NCI-H187 treated with DMSO at 0.1 percent for 48 hours (cell line): Measurements from ENCODE around the gene RAF1.
A peak's percentile ranks its signal among the peaks of the same experiment; 100 is the strongest.
"Not testable (repeated sequence)": the region's sequence is repeated elsewhere in the genome, so short reads cannot be mapped to it uniquely, and the experiment has no call there.

ENCODE experiments used
- DNase-seq: peaks from one replicate; lab custom pipeline; 2025; lab: John Stamatoyannopoulos, UW

The RAF1 gene

GRCh38 chr3:12663936-12664908 lies at the start of gene RAF1:
TSS of gene RAF1 (minus strand) at chr3:12664117. CDS start at chr3:12618721, 45,396 bp downstream.
- peak; percentile 87 for DNase-seq

GRCh38 chr3:12710062-12710461 lies 46.1 kb upstream of the RAF1 start:
- no peak for DNase-seq

DNA sequence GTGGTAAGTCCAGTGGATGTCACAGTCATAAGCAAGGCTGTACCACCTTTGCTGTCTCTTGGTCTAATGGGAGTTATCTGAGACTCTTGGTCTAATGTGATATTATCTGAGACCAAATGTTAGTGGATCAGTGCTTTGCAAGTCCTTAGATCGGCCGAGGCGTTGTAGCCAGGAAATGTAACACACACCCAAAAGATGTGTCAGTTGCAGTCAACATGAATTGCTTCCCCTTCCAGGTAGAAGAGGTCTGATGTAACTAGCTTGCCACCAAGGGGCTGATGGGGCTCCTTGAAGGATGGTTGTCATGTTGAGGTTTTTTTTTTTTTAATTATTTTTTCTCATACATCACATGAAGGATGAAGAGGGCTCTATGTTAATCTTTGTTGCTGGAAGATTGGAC lies 45.4 kb upstream of the RAF1 start:
- no peak for DNase-seq

DNA sequence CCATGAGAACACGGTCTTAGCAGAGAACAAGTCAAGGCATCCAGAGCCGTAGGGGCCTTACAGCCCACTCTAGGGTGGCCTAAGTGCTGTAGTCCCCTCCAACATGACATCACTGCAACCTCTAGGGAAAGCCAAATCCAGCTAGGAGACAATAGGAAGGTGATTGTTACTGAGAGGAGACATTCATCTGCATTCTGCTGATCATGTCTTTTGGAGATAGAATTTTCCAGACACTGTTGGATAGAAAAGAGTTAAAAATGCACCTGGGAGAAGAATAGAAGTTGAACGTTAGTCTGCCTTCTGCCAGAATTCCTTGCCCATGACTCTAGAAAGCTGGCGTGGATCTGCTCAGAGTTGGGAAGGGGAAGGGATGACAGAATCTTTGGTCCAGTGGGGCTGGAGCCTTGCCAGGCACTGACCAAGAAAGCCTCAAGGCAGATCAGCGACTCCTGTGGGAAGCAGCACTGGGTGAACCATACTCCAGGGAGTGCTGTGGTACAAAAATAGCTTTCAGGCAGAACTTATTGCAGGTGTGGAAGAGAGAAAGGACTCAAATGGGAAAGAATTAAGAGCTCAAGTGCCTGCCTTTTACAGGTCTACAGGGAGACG lies 44.8 kb upstream of the RAF1 start:
- DNase-seq, result peak; percentile 9

- DNase-seq, result peak; percentile 9
Observed at GRCh38 chr3:12707449-12707848, 43.5 kb upstream of the RAF1 start.

- no peak for DNase-seq
Observed at GRCh38 chr3:12706504-12707253, 42.8 kb upstream of the RAF1 start.

DNA sequence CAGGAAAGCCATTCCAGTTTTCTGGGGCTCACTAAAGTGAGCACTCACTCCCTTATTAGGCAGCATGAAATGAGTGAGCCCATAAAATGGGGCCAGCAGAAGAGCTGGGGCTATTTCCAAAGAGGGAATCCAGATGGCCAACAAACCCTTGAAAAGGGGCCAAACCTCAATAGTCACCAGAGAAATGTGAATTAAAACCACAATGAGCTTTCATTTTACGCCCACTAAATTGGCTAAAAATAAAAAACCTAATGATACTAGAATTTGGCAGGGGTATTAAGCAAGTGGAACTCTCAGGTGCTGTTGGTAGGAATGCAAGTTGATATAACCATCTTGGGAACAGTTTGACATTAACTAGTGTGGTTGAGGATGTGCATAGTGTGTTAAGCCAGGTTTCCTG lies 42.1 kb upstream of the RAF1 start:
- DNase-seq, result no peak

DNA sequence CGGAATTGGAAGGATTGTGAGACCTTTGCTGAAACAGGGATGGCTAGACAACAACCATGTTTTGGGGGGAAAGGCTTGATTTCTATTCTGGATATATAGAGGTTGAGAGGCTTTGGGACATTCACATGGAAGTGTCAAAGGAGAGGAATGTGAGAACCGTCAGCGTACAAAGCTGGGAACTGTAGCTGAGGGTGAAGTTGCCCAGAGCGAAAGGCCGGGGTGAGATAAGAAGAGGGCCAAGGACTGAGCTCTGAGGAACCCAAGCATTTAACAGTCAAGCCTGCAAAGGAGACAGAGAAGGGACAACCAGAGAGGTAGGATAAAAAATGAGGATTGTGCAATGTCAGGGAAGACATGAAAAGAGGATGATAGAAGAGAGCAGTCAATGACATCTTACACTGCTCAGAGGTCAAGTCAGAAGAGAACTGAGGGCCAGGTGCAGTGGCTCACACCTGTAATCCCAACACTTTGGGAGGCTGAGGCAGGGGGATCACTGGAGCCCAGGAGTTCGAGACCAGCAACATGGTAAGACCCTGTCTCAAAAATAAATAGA lies 41.5 kb upstream of the RAF1 start:
- DNase-seq, result no peak

DNA sequence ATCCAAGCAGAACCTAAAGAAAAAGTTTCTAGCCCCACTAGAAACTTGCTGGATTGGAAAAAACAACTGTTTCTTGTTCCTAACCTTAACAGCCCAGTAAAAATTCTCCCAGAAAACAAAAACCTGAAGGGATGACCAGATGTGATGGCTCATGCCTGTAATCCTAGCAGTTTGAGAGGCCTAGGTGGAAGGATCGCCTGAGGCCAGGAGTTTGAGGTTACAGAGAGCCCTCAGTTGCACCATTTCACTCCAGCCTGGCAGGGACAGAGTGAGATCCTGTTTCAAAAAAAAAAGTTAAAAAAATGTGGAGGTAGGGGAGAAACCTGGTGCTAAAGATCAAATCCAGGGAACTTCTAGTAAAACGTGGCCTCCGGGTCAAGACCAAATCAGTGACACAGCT lies 38.6 kb upstream of the RAF1 start:
- no peak for DNase-seq

DNA sequence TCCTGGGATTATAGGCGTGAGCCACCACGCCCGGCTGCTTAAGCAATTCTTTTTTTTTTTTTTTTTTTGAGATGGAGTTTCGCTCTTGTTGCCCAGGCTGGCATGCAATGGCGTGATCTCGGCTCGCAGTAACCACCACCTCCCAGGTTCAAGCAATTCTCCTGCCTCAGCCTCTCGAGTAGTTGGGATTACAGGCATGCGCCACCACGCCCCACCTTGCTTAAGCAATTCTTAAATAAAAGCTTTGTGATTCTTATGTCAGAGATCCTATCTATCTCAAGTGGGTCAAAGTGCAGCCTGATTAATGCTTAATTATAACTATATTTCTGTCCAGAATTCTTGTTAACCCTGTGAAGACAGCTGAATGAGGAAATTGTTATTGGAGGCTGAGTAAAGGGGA lies 37.7 kb upstream of the RAF1 start:
- DNase-seq, result not testable (repeated sequence)

GRCh38 chr3:12700800-12701199 lies 36.9 kb upstream of the RAF1 start:
- no peak for DNase-seq

DNA sequence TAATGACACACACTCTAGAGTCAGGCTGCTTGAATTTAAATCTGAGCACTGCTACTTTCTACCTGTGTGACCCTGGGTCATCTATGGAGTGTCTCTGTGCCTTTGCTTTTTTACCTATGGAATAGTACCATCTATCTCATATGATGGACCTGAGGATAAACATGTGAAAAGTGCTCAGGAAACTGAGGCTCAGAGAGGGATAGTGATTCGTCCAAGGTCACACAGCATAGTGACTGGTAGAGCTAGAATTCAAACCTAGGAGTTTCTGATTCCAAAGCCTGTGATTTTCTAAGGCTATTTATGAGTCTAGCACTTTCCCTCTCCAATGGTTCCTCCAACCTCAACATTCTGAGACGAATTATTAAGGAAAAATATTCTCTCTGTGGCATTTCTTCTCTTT lies 32.0 kb upstream of the RAF1 start:
- DNase-seq, result no peak

GRCh38 chr3:12695112-12695511 lies 31.2 kb upstream of the RAF1 start:
- DNase-seq, result no peak

DNA sequence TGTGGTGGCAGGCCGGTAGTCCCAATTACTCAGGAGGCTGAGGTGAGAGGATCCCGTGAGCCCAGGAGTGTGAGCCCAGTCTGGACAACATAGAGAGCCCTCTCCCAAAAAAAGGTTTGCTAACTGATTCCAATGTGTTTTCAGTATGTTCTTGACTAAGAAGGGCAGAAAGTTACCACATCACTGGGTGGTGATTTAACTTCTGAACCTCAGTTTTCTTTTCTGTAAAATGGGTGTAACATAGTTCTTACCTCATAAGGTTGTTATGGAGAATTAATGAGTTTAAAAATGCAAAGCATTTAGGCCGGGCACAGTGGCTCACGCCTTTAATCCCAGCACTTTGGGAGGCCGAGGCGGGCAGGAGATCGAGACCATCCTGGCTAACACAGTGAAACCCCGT lies 28.5 kb upstream of the RAF1 start:
- no peak for DNase-seq

- DNase-seq, result no peak
Observed at GRCh38 chr3:12689997-12690711, 26.2 kb upstream of the RAF1 start.

- DNase-seq, result no peak
Observed at GRCh38 chr3:12687948-12688347, 24.0 kb upstream of the RAF1 start.

- DNase-seq, result no peak
Observed at GRCh38 chr3:12686096-12686495, 22.2 kb upstream of the RAF1 start.

DNA sequence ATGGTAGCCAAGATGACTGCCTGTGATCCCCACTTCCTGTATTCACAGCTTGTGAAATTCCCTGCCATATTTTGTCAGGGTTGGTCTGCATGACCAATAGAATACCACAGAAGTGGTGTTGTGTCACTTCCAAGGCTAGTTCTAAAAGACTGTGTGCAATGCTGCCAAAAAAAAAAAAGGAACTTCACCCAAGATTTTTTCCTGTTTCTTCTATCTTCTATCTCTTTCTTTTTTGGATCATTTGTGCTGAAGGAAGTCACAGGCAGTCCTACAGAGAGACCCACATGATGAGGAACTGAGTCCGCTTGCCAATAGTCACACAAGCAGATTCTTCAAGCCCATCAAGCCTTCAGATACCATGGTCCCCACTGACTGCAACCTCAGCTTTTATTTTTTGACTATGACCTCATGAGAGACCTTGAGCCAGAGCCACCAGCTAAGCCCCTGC lies 18.1 kb upstream of the RAF1 start:
- no peak for DNase-seq

DNA sequence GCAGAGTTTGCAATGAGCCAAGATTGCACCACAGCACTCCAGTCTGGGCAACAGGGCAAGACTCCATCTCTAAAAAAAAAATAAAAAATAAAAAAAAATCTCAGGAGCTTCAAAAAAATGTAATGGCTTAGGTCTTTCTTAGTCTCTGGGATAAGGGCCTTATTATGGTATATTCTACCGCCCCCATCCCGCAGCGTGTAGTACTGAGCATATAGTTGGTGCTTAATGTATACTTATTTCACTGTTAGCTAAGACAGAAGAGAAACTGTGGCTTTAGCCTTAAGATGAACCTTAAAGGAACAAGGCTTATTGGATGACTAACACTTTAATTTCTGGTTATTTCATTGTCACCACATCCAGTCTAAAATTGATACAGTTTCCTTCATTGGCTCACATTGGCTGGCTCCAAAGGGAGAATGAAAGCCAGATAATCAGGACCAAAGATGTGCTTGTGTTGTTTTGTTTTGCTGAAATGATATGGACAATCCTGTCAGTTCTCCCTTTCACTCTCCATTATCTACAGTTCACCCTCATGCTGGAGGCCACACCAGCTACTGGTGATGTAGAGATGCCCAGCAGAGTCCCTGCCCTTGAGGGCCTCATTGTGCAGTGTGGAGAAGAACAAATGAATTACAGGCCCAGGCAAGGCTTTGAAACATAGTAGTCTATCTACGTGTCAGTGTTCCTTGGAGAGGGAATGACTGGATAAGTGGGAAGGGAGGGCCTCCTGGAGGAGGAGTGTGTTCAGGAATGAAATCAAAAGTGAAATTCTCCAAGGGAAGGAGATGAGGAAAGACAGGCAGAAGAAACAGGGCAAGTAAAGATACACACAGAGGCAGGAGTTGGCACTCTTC lies 17.4 kb upstream of the RAF1 start:
- no peak for DNase-seq

DNA sequence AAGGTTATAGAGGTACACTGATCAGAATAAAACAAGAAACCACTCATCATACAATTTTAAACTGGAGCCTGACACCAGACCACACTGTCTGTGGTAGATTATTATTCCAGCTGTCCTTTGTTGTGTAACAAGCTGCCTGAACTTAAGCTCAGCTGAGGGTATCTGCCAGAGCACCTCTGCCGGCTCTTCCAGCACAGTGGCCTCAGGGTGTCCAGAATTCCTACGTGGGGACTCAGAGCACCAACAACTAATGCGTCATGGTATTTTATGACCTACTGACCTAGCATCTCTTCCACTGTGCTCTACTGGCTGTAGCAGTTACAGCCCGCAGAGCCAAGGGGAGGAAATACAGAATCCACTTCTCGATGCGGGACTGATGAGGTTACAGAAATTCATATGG lies 15.6 kb upstream of the RAF1 start:
- DNase-seq, result no peak

DNA sequence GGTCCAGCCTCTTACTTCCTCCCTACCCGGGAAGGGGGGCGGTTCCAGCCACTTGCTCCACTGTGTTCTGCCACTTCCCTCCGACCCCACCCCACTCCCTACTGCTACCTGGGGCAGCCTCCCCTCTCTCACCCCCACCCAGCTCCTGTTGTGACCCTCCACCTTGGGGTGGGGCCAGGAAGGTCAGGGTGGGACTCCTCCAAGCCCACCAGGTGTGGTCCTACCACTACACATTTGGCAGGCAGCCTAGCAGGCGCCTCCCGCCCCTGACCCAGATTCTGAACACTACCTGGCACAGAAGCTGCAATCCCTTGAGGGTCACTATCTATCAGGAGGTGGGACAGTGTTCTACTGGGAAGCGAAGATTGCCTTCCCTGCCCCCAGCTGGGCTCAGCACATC lies 13.7 kb upstream of the RAF1 start:
- DNase-seq, result no peak
